Middle frontal gyrus (tissue), 1 donor: ENCODE results near the gene TBXA2R.
A peak's percentile ranks its signal among the peaks of the same experiment; 100 is the strongest.
"Not testable (repeated sequence)": the region's sequence is repeated elsewhere in the genome, so short reads cannot be mapped to it uniquely, and the experiment has no call there.

ENCODE experiments used
- DNase-seq: peaks from one replicate; pipeline ENCODE4 v3.0.0-alpha.2; 2015; ENCODE audit warnings: low spot score; ENCODE audit errors: extremely low spot score

TBXA2R gene

GRCh38 chr19:3580156-3580934 lies 26.3 kb downstream of the TBXA2R start:
- no peak for DNase-seq

GRCh38 chr19:3578390-3578789 lies 28.3 kb downstream of the TBXA2R start:
- no peak for DNase-seq

- DNase-seq: no peak
Observed at GRCh38 chr19:3577723-3578344, 28.8 kb downstream of the TBXA2R start.

- DNase-seq: peak; percentile 18
Observed at GRCh38 chr19:3576696-3577443, 29.8 kb downstream of the TBXA2R start.

- no peak for DNase-seq
Observed at GRCh38 chr19:3575949-3576673, 30.6 kb downstream of the TBXA2R start.

- DNase-seq: no peak
Observed at GRCh38 chr19:3575260-3575741, 31.4 kb downstream of the TBXA2R start.

- peak; percentile 9 for DNase-seq
Observed at GRCh38 chr19:3573858-3574637, 32.6 kb downstream of the TBXA2R start.

- no peak for DNase-seq
Observed at GRCh38 chr19:3573162-3573857, 33.4 kb downstream of the TBXA2R start.

GRCh38 chr19:3572855-3573161 lies 33.9 kb downstream of the TBXA2R start, which contains the start of gene HMG20B:
Gene HMG20B (plus strand): TSS chr19:3572944. CDS start chr19:3573310, 366 bp downstream.
- no peak for DNase-seq

- peak; percentile 99 for DNase-seq
Observed at GRCh38 chr19:3572132-3572854, 34.4 kb downstream of the TBXA2R start.

- peak; percentile 5 for DNase-seq
Observed at GRCh38 chr19:3570606-3571011, 36.1 kb downstream of the TBXA2R start.

GRCh38 chr19:3570042-3570441 lies 36.6 kb downstream of the TBXA2R start:
- DNase-seq: not testable (repeated sequence)

- DNase-seq: no peak
Observed at GRCh38 chr19:3565139-3565538, 41.5 kb downstream of the TBXA2R start.

- no peak for DNase-seq
Observed at GRCh38 chr19:3563709-3564524, 42.8 kb downstream of the TBXA2R start.

- DNase-seq: peak; percentile 91
Observed at GRCh38 chr19:3557461-3558248, 49.0 kb downstream of the TBXA2R start, which contains the start of gene MFSD12. Gene MFSD12 (minus strand): TSS chr19:3557586. CDS start chr19:3557403, 183 bp downstream.

- no peak for DNase-seq
Observed at GRCh38 chr19:3556978-3557460, 49.7 kb downstream of the TBXA2R start.

GRCh38 chr19:3556423-3556977 lies 50.2 kb downstream of the TBXA2R start:
- no peak for DNase-seq
